Ascending aorta (tissue), 2 donors: ENCODE data around the gene PROC. TPM values are rescaled to one million over a fixed set of nuclear protein-coding genes. Genes with fewer than 3 reads are reported as not detected.

Experiments
- DNase-seq, 2 donors: peaks; one replicate each; pipeline ENCODE4 v3.0.0-alpha.2; 2019; ENCODE audit warnings: low spot score in 2 of 2
- H3K27ac ChIP-seq, 2 donors: fragments of 200-600 bp; sonication (generic); one replicate each; pipeline ENCODE4 v1.5.1; 2016 to 2017; ENCODE audit warnings: mild to moderate bottlenecking in 1 of 2
- H3K27me3 ChIP-seq: fragments of 200-600 bp; sonication (generic); one replicate; pipeline ENCODE4 v1.5.1; 2017
- H3K36me3 ChIP-seq, 2 donors: fragments of 200-600 bp; sonication (generic); one replicate each; pipeline ENCODE4 v1.5.1; 2016
- H3K4me1 ChIP-seq, 2 donors: fragments of 200-600 bp; sonication (generic); one replicate each; pipeline ENCODE4 v1.5.1; 2016 to 2017; ENCODE audit warnings: mild to moderate bottlenecking in 1 of 2
- H3K4me3 ChIP-seq, 2 donors: fragments of 200-600 bp; sonication (generic); one replicate each; pipeline ENCODE4 v1.5.1; 2016 to 2017; ENCODE audit warnings: mild to moderate bottlenecking in 1 of 2
- H3K9me3 ChIP-seq, 2 donors: fragments of 200-600 bp; sonication (generic); one replicate each; pipeline ENCODE4 v1.5.1; 2016
- intact Hi-C: fragments of 100-400 bp; cut with DNase I; formaldehyde crosslinking; loops from one replicate; pipeline ENCODE4 v1.15.1; 2023
- total RNA-seq: library from RNA; depleted of rRNA; stranded (reverse); fragments of >200 nt; gene quantifications from one replicate; pipeline ENCODE4 v1.1.0, GENCODE V29; 2016
- TF ChIP-seq, protein P1 (sequence below), 3 experiments: fragments of 200-600 bp in 2 of 3; fragments of 450-650 bp in 1 of 3; sonication (generic) in 2 of 3; IDR thresholded peaks; one replicate each; pipeline ENCODE4 v1.5.1; 2016 to 2019; ENCODE audit warnings: antibody characterized with exemption in 3 of 3, mild to moderate bottlenecking in 1 of 3, moderate library complexity in 1 of 3

Gene PROC
- total RNA-seq, 1 donor from 2014 or later, result not detected

DNA sequence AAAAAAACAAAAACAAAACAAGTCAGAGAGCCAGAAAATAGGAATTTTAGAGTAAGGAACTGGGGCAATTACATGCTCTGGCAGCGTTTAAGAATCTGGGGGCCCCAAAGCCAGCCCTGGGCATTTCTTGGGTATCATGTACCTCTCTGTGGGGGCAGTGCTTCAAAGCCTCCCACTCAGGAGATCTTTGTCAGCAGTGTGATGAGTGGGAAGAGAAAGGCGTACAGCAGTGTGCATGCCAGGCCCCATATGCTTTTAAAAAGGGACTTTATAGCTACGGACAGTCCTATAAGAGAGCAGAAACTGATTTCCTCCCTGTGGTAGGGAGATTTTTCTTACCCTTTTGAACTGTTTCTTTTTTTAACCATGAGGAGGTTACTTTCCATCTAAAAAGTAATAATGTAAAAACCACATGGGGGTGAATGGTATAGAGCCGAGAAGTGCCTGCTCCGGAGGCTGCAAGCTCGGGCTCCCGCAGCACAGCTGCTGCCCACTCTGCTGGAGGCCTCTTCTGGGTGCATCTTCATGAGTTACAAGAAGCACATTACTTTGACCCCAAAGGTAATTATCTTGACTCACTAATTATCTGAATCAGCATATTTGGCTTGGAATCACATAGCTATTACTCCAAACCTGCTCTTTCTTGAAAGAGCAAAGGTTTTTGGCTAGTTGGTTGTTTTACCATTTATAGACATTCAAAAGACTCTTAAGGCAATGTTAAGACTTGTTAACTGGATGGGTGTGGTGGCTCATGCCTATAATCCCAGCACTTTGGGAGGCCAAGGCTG, 46.4 kb downstream of the PROC start:
- Histone ChIP-seq H3K4me3 (no peak overlapping the region), H3K4me1 (no peaks in the 10 kb centered on the region), H3K36me3 (peaks cover 9 to 11% of the 10 kb centered on the region in 2 donors), H3K27me3 (no peaks in the 10 kb centered on the region), H3K9me3 (no peaks in the 10 kb centered on the region), H3K27ac (no peak overlapping the region)
- intact Hi-C loops, result no loop called here
- DNase-seq, result no peak
- TF ChIP-seq, protein P1, sequence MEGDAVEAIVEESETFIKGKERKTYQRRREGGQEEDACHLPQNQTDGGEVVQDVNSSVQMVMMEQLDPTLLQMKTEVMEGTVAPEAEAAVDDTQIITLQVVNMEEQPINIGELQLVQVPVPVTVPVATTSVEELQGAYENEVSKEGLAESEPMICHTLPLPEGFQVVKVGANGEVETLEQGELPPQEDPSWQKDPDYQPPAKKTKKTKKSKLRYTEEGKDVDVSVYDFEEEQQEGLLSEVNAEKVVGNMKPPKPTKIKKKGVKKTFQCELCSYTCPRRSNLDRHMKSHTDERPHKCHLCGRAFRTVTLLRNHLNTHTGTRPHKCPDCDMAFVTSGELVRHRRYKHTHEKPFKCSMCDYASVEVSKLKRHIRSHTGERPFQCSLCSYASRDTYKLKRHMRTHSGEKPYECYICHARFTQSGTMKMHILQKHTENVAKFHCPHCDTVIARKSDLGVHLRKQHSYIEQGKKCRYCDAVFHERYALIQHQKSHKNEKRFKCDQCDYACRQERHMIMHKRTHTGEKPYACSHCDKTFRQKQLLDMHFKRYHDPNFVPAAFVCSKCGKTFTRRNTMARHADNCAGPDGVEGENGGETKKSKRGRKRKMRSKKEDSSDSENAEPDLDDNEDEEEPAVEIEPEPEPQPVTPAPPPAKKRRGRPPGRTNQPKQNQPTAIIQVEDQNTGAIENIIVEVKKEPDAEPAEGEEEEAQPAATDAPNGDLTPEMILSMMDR (IDR thresholded peaks at IDR 0.05), result no peak

DNA sequence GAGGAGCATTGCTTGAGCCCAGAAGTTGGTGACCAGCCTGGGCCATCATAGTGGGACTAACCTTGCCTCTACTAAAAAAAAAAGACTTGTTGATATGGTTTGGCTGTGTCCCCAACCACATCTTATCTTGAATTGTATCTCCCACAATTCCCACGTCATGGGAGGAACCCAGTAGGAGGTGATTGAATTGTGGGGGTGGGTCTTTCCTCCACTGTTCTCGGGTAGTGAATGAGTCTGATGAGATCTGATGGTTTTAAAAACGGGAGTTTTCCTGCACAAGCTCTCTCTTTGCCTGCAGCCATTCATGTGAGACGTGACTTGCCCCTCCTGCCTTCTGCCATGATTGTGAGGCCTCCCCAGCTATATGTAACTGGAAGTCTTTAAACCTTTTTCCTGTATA, 47.0 kb downstream of the PROC start:
- TF ChIP-seq, protein P1 (IDR thresholded peaks at IDR 0.05), result no peak
- no peak overlapping the region for H3K4me3 ChIP-seq
- H3K9me3 ChIP-seq, result no peaks in the 10 kb centered on the region
- no peaks in the 10 kb centered on the region for H3K4me1 ChIP-seq
- no peak overlapping the region for H3K27ac ChIP-seq
- no peaks in the 10 kb centered on the region for H3K27me3 ChIP-seq
- intact Hi-C loops, result no loop called here
- no peak for DNase-seq
- peaks cover 8 to 12% of the 10 kb centered on the region in 2 donors for H3K36me3 ChIP-seq

DNA sequence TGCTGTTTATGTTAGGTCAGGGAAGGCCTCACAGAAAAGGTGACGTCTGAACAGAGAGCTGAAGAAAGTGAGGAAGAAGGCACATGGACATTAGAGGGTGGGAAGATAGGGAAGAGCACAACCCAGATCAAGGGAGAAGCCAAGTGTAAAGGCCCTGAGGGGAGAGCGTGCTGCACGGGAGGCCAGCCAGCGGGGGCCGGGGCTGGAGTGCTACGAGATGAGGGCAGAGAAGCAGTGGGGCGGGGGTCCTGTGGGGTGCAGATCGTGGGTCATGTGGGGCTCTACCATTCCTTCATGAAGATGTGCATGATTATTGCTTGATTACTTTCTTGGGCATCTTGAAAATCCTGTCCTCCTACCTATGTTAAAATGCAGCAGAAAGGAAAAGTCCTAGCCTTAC, 50.8 kb downstream of the PROC start:
- TF ChIP-seq, protein P1 (IDR thresholded peaks at IDR 0.05), result no peak
- H3K4me1 ChIP-seq, result no peaks in the 10 kb centered on the region
- H3K4me3 ChIP-seq, result no peak overlapping the region
- H3K9me3 ChIP-seq, result no peaks in the 10 kb centered on the region
- H3K27ac ChIP-seq, result no peak overlapping the region
- no peak for DNase-seq
- no peaks in the 10 kb centered on the region for H3K27me3 ChIP-seq
- intact Hi-C loops, result no loop called here
- peaks cover 6 to 9% of the 10 kb centered on the region in 2 donors for H3K36me3 ChIP-seq

DNA sequence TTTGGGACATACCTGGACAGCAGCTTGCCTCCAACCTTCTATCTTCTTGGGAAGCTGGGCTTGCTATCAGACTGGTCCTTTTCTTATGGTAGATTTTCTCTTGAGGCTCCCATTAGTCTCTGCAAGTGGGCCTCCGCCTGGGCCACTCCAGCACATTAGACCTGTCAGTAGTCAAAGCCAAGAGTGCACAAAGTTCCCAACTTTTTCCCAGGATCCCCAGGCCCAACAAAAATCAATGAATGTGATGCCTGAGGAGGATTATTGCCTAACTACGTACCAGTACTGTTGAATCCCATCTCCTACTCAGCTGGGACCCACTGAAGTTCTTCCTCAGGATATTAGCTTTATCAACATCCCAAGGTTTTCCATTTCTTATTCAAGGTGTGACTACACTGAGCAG, 51.7 kb downstream of the PROC start:
- H3K4me3 ChIP-seq, result no peak overlapping the region
- H3K9me3 ChIP-seq, result no peaks in the 10 kb centered on the region
- no peaks in the 10 kb centered on the region for H3K4me1 ChIP-seq
- intact Hi-C loops, result no loop called here
- no peak overlapping the region for H3K27ac ChIP-seq
- H3K36me3 ChIP-seq, result peaks cover 6 to 9% of the 10 kb centered on the region in 2 donors
- no peak for DNase-seq
- no peaks in the 10 kb centered on the region for H3K27me3 ChIP-seq
- TF ChIP-seq, protein P1 (IDR thresholded peaks at IDR 0.05), result no peak

DNA sequence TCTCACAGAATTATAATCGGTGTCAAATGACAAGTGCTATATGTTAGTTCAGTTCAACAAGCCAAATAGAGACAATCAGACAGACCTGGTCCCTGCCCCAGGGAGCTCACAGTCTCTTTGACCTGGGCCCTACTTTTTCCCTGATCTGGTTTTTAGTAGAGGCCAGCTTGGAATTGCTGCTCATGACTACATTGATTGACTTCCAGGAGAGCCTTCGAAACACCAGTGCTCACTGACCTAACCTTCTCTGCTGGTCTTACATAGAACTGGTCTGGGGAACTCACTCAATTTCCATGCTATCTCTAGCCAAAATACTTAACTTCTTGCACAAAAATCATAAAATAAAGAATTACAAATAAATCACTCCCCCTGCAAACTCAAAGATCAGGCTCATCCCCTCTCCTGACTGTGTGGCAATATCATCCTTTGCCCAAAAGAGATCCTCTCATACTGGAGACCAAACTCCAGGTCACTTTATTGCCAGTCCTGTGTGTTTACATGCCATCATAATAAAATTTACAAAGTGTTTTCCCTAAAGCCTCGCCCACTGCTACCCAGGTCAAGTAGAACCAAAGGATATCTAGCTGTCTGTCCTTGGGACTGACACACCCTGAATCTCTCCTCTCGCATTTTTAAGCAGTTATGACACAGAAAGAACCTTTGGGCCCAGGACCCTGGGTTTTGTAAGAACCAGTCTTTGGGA, 53.2 kb downstream of the PROC start:
- DNase-seq, result no peak
- no peaks in the 10 kb centered on the region for H3K27me3 ChIP-seq
- no peaks in the 10 kb centered on the region for H3K4me1 ChIP-seq
- no peak overlapping the region for H3K27ac ChIP-seq
- intact Hi-C loops, result no loop called here
- TF ChIP-seq, protein P1 (IDR thresholded peaks at IDR 0.05), result no peak
- no peaks in the 10 kb centered on the region for H3K9me3 ChIP-seq
- H3K36me3 ChIP-seq, result peaks cover 6 to 9% of the 10 kb centered on the region in 2 donors
- no peak overlapping the region for H3K4me3 ChIP-seq
